ENCODE measurements around the gene SEMA3F.

The SEMA3F gene

GRCh38 chr3:50171540-50172301, 16.6 kb downstream of the SEMA3F start:
- DNase-seq (ENCODE audit: low read depth): no peak

- DNase-seq (ENCODE audit: low read depth): no peak
Measured at GRCh38 chr3:50172626-50173220, 17.6 kb downstream of the SEMA3F start.

GRCh38 chr3:50173685-50174516, 18.8 kb downstream of the SEMA3F start:
- no peak for DNase-seq (ENCODE audit: low read depth)

- no peak for DNase-seq (ENCODE audit: low read depth)
Measured at GRCh38 chr3:50174517-50174895, 19.4 kb downstream of the SEMA3F start.

GRCh38 chr3:50174947-50175524, 19.9 kb downstream of the SEMA3F start:
- DNase-seq (ENCODE audit: low read depth): no peak

- no peak for DNase-seq (ENCODE audit: low read depth)
Measured at GRCh38 chr3:50177346-50177745, 22.2 kb downstream of the SEMA3F start.

- DNase-seq (ENCODE audit: low read depth): no peak
Measured at GRCh38 chr3:50179710-50180109, 24.6 kb downstream of the SEMA3F start.

- no peak for DNase-seq (ENCODE audit: low read depth)
Measured at GRCh38 chr3:50181985-50182384, 26.9 kb downstream of the SEMA3F start.

GRCh38 chr3:50182533-50183099, 27.5 kb downstream of the SEMA3F start:
- no peak for DNase-seq (ENCODE audit: low read depth)

GRCh38 chr3:50183755-50184154, 28.6 kb downstream of the SEMA3F start:
- no peak for DNase-seq (ENCODE audit: low read depth)

GRCh38 chr3:50184242-50184978, 29.3 kb downstream of the SEMA3F start:
- DNase-seq (ENCODE audit: low read depth): no peak

- DNase-seq (ENCODE audit: low read depth): no peak
Measured at GRCh38 chr3:50185230-50185629, 30.1 kb downstream of the SEMA3F start.

GRCh38 chr3:50186096-50186495, 31.0 kb downstream of the SEMA3F start:
- no peak for DNase-seq (ENCODE audit: low read depth)

GRCh38 chr3:50187750-50188149, 32.6 kb downstream of the SEMA3F start:
- DNase-seq (ENCODE audit: low read depth): no peak

- DNase-seq (ENCODE audit: low read depth): no peak
Measured at GRCh38 chr3:50189274-50189673, 34.1 kb downstream of the SEMA3F start.

- DNase-seq (ENCODE audit: low read depth): no peak
Measured at GRCh38 chr3:50189989-50190388, 34.9 kb downstream of the SEMA3F start.

- DNase-seq (ENCODE audit: low read depth): no peak
Measured at GRCh38 chr3:50190936-50191660, 36.0 kb downstream of the SEMA3F start, which contains the start of gene GNAT1. Gene GNAT1, plus strand, starts transcription at chr3:50191610. Its CDS starts 116 bp downstream, at chr3:50191726.

- DNase-seq (ENCODE audit: low read depth): no peak
Measured at GRCh38 chr3:50192124-50192523, 37.0 kb downstream of the SEMA3F start.

GRCh38 chr3:50192689-50193141, 37.6 kb downstream of the SEMA3F start:
- DNase-seq (ENCODE audit: low read depth): peak; percentile 74

- DNase-seq (ENCODE audit: low read depth): no peak
Measured at GRCh38 chr3:50193286-50193685, 38.2 kb downstream of the SEMA3F start.

GRCh38 chr3:50193746-50194127, 38.6 kb downstream of the SEMA3F start:
- no peak for DNase-seq (ENCODE audit: low read depth)

Measured in stimulated activated CD8-positive, alpha-beta memory T cell treated with anti-CD3 and anti-CD28 coated beads, Interleukin-4, amount 100 ng/mL, for 24 hours (primary cell).